GM18517 (cell line): ENCODE data around the gene PTGR2.
"Not testable (repeated sequence)": the region's sequence is repeated elsewhere in the genome, so short reads cannot be mapped to it uniquely, and the experiment has no call there.

Source experiments
- ATAC-seq: cut with Tn5 transposase; IDR thresholded peaks from one replicate; pipeline ENCODE4 v1.9.1; 2021; ENCODE audit warnings: mild to moderate bottlenecking, moderate library complexity; ENCODE audit not compliant: unreplicated experiment

Gene PTGR2

GRCh38 chr14:73833034-73833433, 18.6 kb upstream of the PTGR2 start:
- no peak for ATAC-seq

- no peak for ATAC-seq
Observed at GRCh38 chr14:73833530-73834260, 17.9 kb upstream of the PTGR2 start.

- ATAC-seq = no peak
Observed at GRCh38 chr14:73834261-73834625, 17.4 kb upstream of the PTGR2 start.

- ATAC-seq = not testable (repeated sequence)
Observed at GRCh38 chr14:73838293-73839034, 13.2 kb upstream of the PTGR2 start.

DNA sequence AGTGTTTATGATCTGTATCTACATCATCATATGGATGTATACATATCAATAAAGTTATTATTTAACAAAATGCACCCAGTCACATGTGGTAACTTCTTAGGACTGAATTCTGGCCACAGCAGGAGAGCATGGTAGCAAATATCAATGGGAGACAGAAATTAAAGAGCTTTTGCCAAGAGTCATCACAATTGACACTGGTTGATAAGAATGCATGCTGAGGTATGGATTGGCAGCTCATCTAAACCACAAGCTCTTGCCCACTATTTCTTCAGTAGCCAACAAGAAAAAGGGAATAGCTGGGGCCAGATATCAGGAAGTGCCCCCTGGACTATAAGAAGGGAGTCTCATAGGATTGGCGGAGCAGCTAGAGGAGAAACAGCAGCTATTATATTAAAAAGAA, 9.4 kb upstream of the PTGR2 start:
- no peak for ATAC-seq

GRCh38 chr14:73842851-73843250, 8.8 kb upstream of the PTGR2 start:
- ATAC-seq = no peak

DNA sequence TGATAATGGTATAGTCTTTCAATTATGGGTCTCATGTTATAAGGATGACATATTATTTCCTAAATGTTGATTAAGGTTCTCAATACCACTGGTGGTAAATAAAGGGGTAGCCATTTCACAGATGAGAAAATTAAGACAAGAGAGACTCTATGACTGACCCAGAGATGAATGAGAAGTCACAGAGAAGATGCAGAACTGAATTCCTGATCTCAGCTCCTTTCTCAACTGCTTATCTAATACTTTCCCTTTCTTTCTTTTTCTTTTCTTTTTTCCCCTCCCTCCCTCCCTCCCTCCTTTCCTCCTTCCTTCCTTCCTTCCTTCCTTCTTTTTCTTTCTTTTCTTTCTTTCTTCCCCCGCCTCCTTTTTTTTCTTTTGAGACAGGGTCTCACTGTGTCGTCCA, 8.3 kb upstream of the PTGR2 start:
- ATAC-seq = no peak

DNA sequence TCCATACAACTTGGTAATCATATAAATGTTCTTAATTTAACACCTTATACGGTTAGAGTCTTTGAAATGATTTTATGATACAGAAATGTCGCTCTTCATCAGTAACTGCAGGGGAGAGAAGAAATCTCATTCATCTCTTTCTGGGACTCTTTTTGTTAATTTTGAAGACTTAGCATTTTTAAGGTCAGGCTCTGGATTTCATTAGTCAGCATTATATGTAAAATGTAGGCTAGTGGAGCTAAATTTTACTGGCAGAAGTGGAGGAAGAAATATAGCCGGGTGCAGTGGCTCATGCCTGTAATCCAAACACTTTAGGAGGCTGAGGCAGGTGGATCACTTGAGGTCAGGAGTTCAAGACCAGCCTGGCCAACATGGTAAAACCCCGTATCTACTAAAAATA, 4.7 kb upstream of the PTGR2 start:
- no peak for ATAC-seq

- no peak for ATAC-seq
Observed at GRCh38 chr14:73851000-73851399, 631 bp upstream of the PTGR2 start.

DNA sequence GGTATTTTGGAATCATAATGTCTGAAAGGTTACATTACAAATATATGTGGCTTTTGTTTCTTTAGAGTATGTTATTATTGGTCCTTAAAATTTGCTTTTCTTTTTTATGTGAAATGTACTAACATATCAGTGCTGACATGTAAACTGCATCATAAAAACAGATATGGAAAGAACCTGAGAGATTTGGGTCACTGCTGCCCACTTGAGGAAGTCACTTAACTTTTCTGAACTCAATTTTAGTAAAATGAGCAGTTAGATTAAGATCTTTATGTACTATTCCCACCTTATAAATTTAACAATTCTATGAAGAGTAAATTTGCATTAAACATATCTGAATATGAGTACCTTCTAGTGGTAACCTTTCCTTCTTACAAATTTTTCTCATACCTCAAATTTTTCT, 7.5 kb downstream of the PTGR2 start:
- no peak for ATAC-seq

DNA sequence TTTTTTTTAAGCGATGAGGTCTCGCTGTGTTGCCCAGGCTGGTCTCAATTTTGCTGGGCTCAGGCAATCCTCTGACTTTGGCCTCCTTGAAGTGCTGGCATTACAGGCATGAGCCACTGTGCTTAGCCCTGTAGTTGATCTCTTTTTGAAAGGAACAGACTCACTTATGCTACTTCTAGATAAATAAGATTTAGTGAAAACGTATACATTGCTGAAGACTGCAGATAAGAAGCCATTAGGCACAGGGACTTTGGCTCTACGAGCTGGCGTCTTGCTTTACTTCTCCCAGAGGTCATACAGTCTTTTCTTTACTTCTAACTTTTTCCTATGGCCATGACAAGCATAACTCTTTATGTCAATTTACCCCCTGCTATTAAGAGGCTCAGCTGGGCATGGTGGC, 9.4 kb downstream of the PTGR2 start:
- no peak for ATAC-seq

DNA sequence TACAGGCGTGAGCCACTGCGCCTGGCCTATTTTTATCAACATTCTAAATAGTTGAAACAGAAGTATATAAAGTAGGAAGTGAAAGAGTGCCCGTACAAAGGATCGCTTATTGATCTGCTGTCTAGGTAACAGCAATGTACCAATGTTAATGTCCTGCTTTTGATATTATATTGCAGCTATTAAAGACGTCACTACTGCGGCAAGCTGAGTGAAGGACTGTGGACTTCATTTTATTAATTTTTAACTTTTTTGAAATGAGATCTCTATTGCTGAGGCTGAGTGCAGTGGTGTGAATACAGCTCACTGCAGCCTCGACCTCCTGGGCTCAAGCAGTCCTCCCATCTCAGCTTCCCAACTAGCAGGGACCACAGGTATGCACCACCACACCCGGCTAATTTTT, 10.8 kb downstream of the PTGR2 start:
- no peak for ATAC-seq

GRCh38 chr14:73863209-73863608, 11.6 kb downstream of the PTGR2 start:
- ATAC-seq = no peak

- no peak for ATAC-seq
Observed at GRCh38 chr14:73865534-73866113, 14.0 kb downstream of the PTGR2 start.

DNA sequence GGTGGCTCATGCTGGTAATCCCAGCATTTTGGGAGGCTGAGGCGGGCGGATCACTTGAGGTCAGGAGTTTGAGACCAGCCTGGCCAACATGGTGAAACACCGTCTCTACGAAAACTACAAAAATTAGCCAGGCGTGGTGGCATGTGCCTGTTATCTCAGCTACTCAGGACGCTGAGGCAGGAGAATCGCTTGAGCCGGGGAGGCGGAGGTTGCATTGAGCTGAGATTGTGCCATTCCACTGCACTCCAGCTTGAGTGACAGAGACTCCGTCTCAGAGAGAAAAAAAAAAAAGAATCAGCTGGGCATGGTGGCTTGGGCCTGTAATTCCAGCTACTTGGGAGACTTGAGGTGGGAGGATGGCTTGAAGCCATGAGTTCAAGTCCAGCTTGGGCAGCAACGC, 18.1 kb downstream of the PTGR2 start:
- not testable (repeated sequence) for ATAC-seq

DNA sequence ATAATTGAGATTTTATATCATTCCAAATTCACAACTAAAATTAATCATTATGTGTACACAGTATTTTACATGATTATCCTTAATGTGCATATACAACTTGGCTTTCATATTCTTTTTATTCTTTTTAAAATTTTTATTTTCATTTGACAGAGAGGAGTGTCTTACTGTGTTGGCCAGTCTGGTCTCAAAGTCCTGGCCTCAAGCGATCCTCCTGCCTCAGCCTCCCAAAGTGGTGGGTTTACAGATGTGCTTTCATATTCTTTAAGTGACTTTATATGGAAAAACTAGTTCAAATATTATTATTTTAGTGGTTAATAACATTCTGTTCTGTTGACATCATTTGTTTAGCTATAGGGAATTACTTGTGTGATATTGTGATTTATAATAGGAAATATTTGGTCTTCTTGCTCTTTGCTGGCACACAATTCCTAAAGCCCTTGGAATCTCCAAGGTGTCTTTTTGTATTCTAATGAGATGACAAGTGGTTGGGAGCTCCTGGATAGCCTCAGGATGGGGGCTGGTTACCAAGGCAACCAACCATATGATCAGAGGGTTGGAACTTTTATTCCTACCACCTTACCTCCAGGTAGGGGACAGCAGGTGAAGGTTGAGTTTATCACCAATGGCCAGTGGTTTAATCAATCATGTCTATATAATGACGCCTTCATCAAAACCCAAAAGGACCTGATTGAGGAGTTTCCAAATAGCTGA, 19.0 kb downstream of the PTGR2 start:
- no peak for ATAC-seq

DNA sequence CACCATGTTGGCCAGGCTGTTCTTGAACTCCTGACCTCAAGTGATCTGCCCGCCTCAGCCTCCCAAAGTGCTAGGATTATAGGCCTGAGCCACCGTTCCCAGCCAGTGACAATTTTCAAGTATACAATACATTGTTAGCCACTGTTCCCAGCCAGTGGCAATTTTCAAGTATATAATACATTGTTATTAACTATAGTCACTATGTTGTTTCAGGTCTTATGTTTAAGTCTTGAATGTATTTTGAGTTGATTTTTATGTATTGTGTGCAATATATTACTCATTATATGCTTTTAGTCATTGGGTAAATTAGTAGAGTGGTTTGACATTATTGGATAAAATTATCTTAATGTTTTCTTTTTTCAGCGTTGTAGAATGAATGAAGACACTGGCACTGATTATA, 22.0 kb downstream of the PTGR2 start:
- ATAC-seq = no peak

DNA sequence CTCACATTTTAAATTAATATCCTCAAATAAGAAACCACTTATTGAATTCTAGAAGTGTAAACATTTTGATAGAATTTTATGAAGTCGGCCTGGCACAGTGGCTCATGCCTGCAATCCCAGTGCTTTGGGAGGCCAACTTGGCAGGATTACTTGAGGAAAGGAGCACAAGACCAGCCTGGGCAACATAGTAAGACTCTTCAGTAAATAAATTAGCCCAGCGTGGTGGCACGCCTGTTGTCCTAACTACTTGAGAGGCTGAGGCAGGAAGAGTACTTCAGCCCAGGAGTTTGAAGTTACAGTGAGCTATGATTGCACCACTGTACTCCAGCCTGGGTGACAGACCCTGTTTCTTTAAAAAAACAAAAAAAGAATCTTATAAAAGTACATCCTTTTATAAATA, 26.2 kb downstream of the PTGR2 start:
- no peak for ATAC-seq

GRCh38 chr14:73878436-73878835, 26.8 kb downstream of the PTGR2 start:
- no peak for ATAC-seq

- ATAC-seq = no peak
Observed at GRCh38 chr14:73879027-73879426, 27.4 kb downstream of the PTGR2 start.

- ATAC-seq = no peak
Observed at GRCh38 chr14:73884438-73885190, 33.0 kb downstream of the PTGR2 start.
